AG09319 (cell line): ENCODE measurements around the gene NHS.

Experiments used
- DNase-seq: peaks from one replicate; pipeline ENCODE4 v3.0.0-alpha.2; 2010; ENCODE audit warnings: low read depth; ENCODE audit errors: extremely low read depth
- TF ChIP-seq, protein P1 (sequence below): IDR thresholded peaks from 2 replicates; pipeline ENCODE4 v1.5.1; 2011; ENCODE audit warnings: low read depth, mild to moderate bottlenecking, inconsistent platforms, low read length, moderate library complexity

NHS gene

DNA sequence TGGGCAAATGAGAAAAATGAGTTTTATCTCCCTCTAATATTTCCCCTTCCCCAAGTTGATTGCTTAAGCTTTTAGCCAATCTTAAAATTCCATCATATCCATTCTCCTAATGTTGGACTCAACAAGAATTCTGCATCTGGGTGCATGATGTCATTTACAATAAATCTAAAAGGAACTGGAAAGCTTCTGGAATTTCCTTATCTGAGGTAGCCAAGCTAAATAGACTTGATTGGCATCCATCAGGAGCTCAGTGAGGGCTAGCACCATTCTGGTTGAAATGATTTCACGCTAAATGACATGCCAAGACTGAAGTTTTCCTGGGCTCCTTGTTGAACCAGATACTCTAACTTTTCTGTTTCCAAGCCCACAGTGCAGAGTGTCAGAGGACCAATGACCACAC is 252.0 kb downstream of the NHS start:
- TF ChIP-seq, protein P1, sequence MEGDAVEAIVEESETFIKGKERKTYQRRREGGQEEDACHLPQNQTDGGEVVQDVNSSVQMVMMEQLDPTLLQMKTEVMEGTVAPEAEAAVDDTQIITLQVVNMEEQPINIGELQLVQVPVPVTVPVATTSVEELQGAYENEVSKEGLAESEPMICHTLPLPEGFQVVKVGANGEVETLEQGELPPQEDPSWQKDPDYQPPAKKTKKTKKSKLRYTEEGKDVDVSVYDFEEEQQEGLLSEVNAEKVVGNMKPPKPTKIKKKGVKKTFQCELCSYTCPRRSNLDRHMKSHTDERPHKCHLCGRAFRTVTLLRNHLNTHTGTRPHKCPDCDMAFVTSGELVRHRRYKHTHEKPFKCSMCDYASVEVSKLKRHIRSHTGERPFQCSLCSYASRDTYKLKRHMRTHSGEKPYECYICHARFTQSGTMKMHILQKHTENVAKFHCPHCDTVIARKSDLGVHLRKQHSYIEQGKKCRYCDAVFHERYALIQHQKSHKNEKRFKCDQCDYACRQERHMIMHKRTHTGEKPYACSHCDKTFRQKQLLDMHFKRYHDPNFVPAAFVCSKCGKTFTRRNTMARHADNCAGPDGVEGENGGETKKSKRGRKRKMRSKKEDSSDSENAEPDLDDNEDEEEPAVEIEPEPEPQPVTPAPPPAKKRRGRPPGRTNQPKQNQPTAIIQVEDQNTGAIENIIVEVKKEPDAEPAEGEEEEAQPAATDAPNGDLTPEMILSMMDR, result no peak
- DNase-seq, result no peak

- TF ChIP-seq, protein P1, result no peak
- DNase-seq, result no peak
Observed at GRCh38 chrX:17628976-17629375, 254.0 kb downstream of the NHS start.

DNA sequence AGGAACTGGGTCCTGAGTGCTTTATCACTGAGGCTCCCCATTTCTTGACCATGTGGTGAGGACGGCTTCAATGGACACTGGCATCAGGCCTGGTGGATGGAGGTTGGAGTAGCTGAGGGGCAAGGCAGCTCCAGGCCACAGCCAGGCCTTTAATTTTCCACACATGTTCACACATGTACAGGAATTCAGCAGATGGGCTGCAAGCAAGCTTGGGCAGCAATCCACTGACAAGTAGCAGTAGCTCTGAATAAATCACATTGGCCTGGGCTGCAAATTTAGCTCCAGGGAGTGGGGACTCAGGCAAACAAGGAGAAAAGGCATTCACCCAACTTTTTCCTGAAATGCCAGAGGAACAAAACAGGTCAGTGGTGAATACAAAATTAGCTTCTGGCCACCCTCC is 254.5 kb downstream of the NHS start:
- DNase-seq, result no peak
- TF ChIP-seq, protein P1, result no peak

DNA sequence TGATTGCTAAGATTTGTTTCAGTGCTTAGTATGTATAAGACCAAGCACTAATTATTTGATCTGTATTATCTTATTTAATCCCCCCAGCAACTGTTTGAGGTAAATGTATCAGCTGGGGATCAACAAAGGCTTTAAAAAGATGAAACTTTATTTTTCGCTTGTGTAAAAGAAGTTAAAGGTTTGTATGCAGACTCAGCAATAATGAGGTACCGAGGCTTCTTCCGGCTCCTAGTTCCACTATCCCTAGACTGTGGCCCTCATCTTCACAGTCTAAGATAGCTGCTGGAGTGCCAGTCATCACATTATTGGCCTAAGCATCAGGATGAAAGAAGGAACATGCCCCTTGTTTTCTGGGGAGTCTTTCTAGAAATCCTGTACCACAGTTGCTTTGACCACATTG is 256.6 kb downstream of the NHS start:
- TF ChIP-seq, protein P1, result no peak
- no peak for DNase-seq

DNA sequence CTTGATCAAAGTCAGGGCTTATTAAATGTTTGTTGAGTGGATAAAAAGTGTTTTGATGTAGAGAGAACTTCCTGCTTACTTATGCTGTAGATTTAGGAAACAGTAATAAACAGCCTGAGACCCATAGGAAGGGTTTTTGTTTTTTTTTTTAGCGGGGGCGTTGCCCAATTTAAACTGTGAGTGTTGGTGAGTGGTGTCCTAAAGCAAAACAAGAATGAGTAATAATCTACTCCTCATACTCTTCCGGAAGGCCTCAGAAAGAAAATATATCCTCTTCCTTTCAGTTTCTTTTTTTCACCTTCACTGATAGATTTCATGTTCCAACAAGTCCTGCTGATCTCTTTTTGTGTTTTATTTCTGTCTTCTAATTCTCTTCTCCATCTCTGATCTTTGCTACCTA is 257.9 kb downstream of the NHS start:
- TF ChIP-seq, protein P1, result no peak
- no peak for DNase-seq

DNA sequence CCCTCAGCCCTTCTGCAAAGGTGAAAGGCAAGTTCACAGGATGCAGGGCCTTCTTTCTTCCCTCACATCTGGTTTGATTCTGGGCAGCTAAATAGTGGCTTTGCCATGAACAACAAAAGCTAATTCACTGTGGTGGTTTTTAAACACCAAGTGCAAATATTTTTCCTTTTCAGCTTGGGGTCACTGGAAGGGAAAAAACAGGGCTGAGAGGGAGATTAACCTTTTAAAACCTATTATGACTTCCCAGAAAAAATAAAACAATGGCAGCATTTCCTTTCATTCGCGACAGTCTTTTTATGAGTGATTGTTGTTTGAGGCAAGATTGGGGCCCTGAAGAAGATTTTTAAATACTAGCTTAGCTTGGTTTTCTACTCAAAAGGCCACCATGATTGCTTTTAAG is 258.5 kb downstream of the NHS start:
- DNase-seq, result no peak
- TF ChIP-seq, protein P1, result no peak

DNA sequence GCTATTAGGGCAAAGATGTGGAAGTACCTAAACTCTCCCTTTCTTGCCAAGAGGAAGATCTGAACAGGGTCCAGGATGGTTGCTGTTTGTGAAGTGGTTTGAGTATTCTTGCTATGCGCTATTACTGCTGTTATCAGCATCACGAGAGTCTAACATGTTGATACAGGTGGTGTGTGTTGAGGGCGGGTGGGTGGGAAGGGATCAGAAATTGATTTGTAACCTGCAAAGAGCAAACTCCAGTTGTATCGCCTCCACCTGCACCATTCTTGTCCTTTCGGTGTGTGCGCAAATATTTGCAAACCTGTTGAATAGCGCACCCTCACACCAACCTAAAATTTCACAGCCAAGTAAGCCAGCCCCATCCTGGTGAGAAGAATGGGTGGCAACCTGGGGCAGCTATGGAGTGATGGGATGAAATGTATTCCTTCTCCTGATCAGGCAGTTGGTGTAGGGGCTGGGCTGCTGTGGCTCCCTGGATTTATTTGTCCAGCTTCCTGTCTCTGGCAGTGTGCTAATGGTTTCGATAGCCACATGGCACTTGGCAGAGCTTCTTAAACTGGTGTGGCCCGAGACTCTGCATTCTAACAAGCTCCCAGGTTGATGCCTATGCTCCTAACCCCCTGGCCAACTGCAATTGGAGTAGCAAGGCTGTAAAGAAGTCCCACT is 259.7 kb downstream of the NHS start:
- DNase-seq, result no peak
- TF ChIP-seq, protein P1, result no peak
